Breast epithelium (tissue), 3 donors: ENCODE measurements around the gene TIFAB.

Experiments used
- CTCF ChIP-seq, 3 donors: fragments of 450-650 bp; IDR thresholded peaks; one replicate each; pipeline ENCODE4 v1.5.1; 2016 to 2017; ENCODE audit warnings: antibody characterized with exemption in 3 of 3, mild to moderate bottlenecking in 3 of 3, moderate library complexity in 3 of 3
- POLR2A ChIP-seq: fragments of 450-650 bp; IDR thresholded peaks from one replicate; pipeline ENCODE4 v1.6.1; 2016; ENCODE audit warnings: antibody characterized with exemption, mild to moderate bottlenecking, moderate library complexity

GRCh38 chr5:135486131-135487036 is 34.2 kb upstream of the TIFAB start:
- no peak for TF ChIP-seq CTCF (IDR thresholded peaks at IDR 0.05)
- no peak for TF ChIP-seq POLR2A
